Measurements from ENCODE around the gene CACNA1C. TPM values are rescaled to one million over a fixed set of nuclear protein-coding genes. Genes with fewer than 3 reads are reported as not detected.

CACNA1C gene
- total RNA-seq, 2 experiments from 2014 or later: 0.05 to 0.08 TPM

- intact Hi-C loops (cut with DNase I, micrococcal nuclease): loop anchor here (5.0 to 10.0 kb wide), 3 partner anchors 787 to 949 kb away; no protein-coding TSS in a partner anchor
- Mint-ChIP-seq H3K4me1 (ENCODE audit: low read depth) (peaks cover 4% of the 10 kb centered on the region), H3K27ac (no peak overlapping the region), H3K27me3 (peaks cover 54% of the 10 kb centered on the region), H3K9me3 (no peaks in the 10 kb centered on the region), H3K4me3 (no peak overlapping the region), H3K36me3 (ENCODE audit: low read depth) (no peaks in the 10 kb centered on the region)
- no peaks in the 10 kb centered on the region for H3K36me3 ChIP-seq (ENCODE audit: insufficient read depth, low read length)
- ATAC-seq (ENCODE audit: poor library complexity): no peak
- DNase-seq: no peak
- peaks cover 7% of the 10 kb centered on the region for H3K4me1 ChIP-seq (ENCODE audit: insufficient read depth, low read length)
- CTCF ChIA-PET: no interaction called here
- no peaks in the 10 kb centered on the region for H3K9me3 ChIP-seq (ENCODE audit: control insufficient read depth in 1 of 2, insufficient read depth in 1 of 2, low read length in 2 of 2)
- peaks cover 24% of the 10 kb centered on the region in 2 experiments for H3K27me3 ChIP-seq (ENCODE audit: control insufficient read depth in 1 of 2, insufficient read depth in 2 of 2, low read length in 2 of 2)
- no peak overlapping the region for H3K4me3 ChIP-seq (ENCODE audit: low read length)
- TF ChIP-seq CTCF (IDR thresholded peaks at IDR 0.05): no peak
- no peak overlapping the region for H3K27ac ChIP-seq (ENCODE audit: low read depth in 1 of 2, low read length in 2 of 2)
- POLR2A ChIA-PET: no interaction called here
Observed at GRCh38 chr12:2581293-2582045, 528.7 kb downstream of the CACNA1C start.

- H3K4me1 Mint-ChIP-seq (ENCODE audit: low read depth): peaks cover 4% of the 10 kb centered on the region
- Histone ChIP-seq H3K4me1 (ENCODE audit: insufficient read depth, low read length) (peaks cover 7% of the 10 kb centered on the region), H3K27me3 (ENCODE audit: control insufficient read depth in 1 of 2, insufficient read depth in 2 of 2, low read length in 2 of 2) (peaks cover 24% of the 10 kb centered on the region in 2 experiments), H3K27ac (ENCODE audit: low read depth in 1 of 2, low read length in 2 of 2) (no peak overlapping the region), H3K4me3 (ENCODE audit: low read length) (no peak overlapping the region), H3K36me3 (ENCODE audit: insufficient read depth, low read length) (no peaks in the 10 kb centered on the region), H3K9me3 (ENCODE audit: control insufficient read depth in 1 of 2, insufficient read depth in 1 of 2, low read length in 2 of 2) (no peaks in the 10 kb centered on the region)
- intact Hi-C loops (cut with DNase I, micrococcal nuclease): loop anchor here (5.0 to 10.0 kb wide), 3 partner anchors 788 to 950 kb away; no protein-coding TSS in a partner anchor
- DNase-seq (no peak), ATAC-seq (ENCODE audit: poor library complexity) (no peak)
- ChIA-PET POLR2A (no interaction called here), CTCF (no interaction called here)
- H3K27ac Mint-ChIP-seq: no peak overlapping the region
- TF ChIP-seq CTCF (IDR thresholded peaks at IDR 0.05): no peak
- no peaks in the 10 kb centered on the region for H3K9me3 Mint-ChIP-seq
- H3K27me3 Mint-ChIP-seq: peaks cover 63% of the 10 kb centered on the region
- H3K36me3 Mint-ChIP-seq (ENCODE audit: low read depth): no peaks in the 10 kb centered on the region
- no peak overlapping the region for H3K4me3 Mint-ChIP-seq
Observed at GRCh38 chr12:2582631-2583030, 529.8 kb downstream of the CACNA1C start.

- Mint-ChIP-seq H3K9me3 (no peaks in the 10 kb centered on the region), H3K27me3 (peaks cover 67% of the 10 kb centered on the region), H3K4me1 (ENCODE audit: low read depth) (peaks cover 4% of the 10 kb centered on the region), H3K27ac (no peak overlapping the region), H3K4me3 (no peak overlapping the region), H3K36me3 (ENCODE audit: low read depth) (no peaks in the 10 kb centered on the region)
- H3K36me3 ChIP-seq (ENCODE audit: insufficient read depth, low read length): no peaks in the 10 kb centered on the region
- ChIA-PET POLR2A (no interaction called here), CTCF (no interaction called here)
- peaks cover 7% of the 10 kb centered on the region for H3K4me1 ChIP-seq (ENCODE audit: insufficient read depth, low read length)
- no peaks in the 10 kb centered on the region for H3K9me3 ChIP-seq (ENCODE audit: control insufficient read depth in 1 of 2, insufficient read depth in 1 of 2, low read length in 2 of 2)
- TF ChIP-seq CTCF (IDR thresholded peaks at IDR 0.05): peak; percentile 68
- H3K27ac ChIP-seq (ENCODE audit: low read depth in 1 of 2, low read length in 2 of 2): no peak overlapping the region
- DNase-seq (peak in 12 of 14 experiments; percentile 5 to 67 (median 16)), ATAC-seq (ENCODE audit: poor library complexity) (peak; percentile 49)
- intact Hi-C loops (cut with DNase I, micrococcal nuclease): loop anchor here (5.0 to 10.0 kb wide), 3 partner anchors 788 to 951 kb away; no protein-coding TSS in a partner anchor
- H3K27me3 ChIP-seq (ENCODE audit: control insufficient read depth in 1 of 2, insufficient read depth in 2 of 2, low read length in 2 of 2): peaks cover 24 to 28% of the 10 kb centered on the region in 2 experiments
- H3K4me3 ChIP-seq (ENCODE audit: low read length): no peak overlapping the region
Observed at GRCh38 chr12:2583091-2583497, 530.3 kb downstream of the CACNA1C start.

Measured in CD4-positive, alpha-beta T cell (primary cell).